SJSA1 (cell line): Measurements from ENCODE around the gene PRDM2. TPM values are rescaled to one million over a fixed set of nuclear protein-coding genes. Genes with fewer than 3 reads are reported as not detected.
A peak's percentile ranks its signal among the peaks of the same experiment; 100 is the strongest.

Experiments used
- DNase-seq, 2 experiments: peaks; one replicate each; pipeline ENCODE4 v3.0.0-alpha.2; 2015 to 2020; ENCODE audit warnings: low spot score in 2 of 2, low read depth in 1 of 2
- H3K27ac ChIP-seq: fragments of 250-450 bp; sonication (Bioruptor Pico); 2 replicates; pipeline ENCODE4 v1.5.1; 2020; ENCODE audit warnings: mild to moderate bottlenecking, moderate library complexity
- H3K27me3 ChIP-seq: fragments of 250-450 bp; sonication (Bioruptor Pico); replicated peaks from 2 replicates; pipeline ENCODE4 v1.5.1; 2020; ENCODE audit warnings: mild to moderate bottlenecking, moderate library complexity
- H3K36me3 ChIP-seq: fragments of 250-450 bp; sonication (Bioruptor Pico); 2 replicates; pipeline ENCODE4 v1.5.1; 2020; ENCODE audit warnings: mild to moderate bottlenecking
- H3K4me1 ChIP-seq: fragments of 250-450 bp; sonication (Bioruptor Pico); replicated peaks from 2 replicates; pipeline ENCODE4 v1.6.1; 2021; ENCODE audit warnings: mild to moderate bottlenecking
- H3K4me3 ChIP-seq: fragments of 250-450 bp; sonication (Bioruptor Pico); 2 replicates; pipeline ENCODE4 v1.5.1; 2020; ENCODE audit warnings: mild to moderate bottlenecking
- H3K9me3 ChIP-seq: fragments of 250-450 bp; sonication (Bioruptor Pico); replicated peaks from 2 replicates; pipeline ENCODE4 v1.5.1; 2020; ENCODE audit warnings: mild to moderate bottlenecking
- total RNA-seq: library from RNA; depleted of rRNA; stranded (reverse); fragments of >200 nt; shearing (Covaris generic); gene quantifications from 2 replicates; pipeline ENCODE4 v1.2.3, GENCODE V29; 2014

Gene PRDM2
- total RNA-seq, 1 experiment from 2014 or later = 13.9 TPM

DNA sequence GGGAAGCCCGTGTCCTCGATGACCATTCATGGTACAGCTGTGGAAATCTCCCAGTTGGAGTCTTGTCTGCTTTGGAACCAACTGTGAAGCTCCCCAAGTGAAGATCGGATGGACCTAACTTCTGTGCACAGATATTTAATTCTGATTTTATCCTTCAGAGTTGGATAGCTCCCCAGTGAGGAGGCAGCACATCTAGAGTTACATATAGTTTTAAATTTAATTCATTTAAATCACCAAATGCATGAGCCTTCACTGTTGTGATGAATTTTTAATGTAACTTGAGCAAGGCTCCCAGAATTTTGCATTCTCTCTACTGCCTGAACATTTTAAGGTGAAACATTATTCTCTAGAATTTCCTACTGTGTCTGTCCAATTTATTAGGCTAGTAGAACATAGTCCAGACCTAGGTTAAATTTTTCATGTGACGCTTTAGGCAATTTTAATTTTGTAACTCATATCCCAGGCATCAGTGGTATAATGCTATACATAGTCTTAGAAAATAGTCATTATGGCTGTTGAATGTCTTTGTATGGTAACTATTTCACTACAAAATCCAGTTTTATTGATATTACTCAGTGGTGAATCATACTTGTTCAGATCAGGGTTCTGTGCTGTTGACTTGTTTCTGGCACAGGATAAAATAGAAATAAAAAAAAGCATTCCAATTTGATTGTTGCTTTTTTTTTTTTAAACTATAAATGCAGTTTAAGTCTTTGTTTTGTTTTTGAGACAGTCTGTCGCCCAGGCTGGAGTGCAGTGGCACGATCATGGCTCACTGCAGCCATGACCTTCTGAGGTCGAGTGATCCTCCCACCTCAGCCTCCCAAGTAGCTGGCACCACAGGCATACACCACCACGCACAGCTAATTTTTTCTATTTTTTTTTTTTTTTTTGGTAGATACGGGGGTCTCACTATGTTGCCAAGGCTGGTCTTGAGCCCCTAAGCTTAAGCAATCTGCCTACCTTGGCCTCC is 66.9 kb downstream of the PRDM2 start:
- H3K4me1 ChIP-seq = peaks cover 50% of the 10 kb centered on the region
- H3K4me3 ChIP-seq = no peak overlapping the region
- H3K27me3 ChIP-seq = no peaks in the 10 kb centered on the region
- peaks cover 29% of the 10 kb centered on the region for H3K36me3 ChIP-seq
- no peaks in the 10 kb centered on the region for H3K9me3 ChIP-seq
- peak overlapping the region; percentile 82 for H3K27ac ChIP-seq
- DNase-seq = peak; percentile 56 to 70

- no peaks in the 10 kb centered on the region for H3K27me3 ChIP-seq
- peaks cover 42% of the 10 kb centered on the region for H3K36me3 ChIP-seq
- H3K9me3 ChIP-seq = no peaks in the 10 kb centered on the region
- no peak for DNase-seq
- H3K4me3 ChIP-seq = no peak overlapping the region
- H3K27ac ChIP-seq = no peak overlapping the region
- peaks cover 33% of the 10 kb centered on the region for H3K4me1 ChIP-seq
Observed at GRCh38 chr1:13769212-13769611, 69.2 kb downstream of the PRDM2 start.

DNA sequence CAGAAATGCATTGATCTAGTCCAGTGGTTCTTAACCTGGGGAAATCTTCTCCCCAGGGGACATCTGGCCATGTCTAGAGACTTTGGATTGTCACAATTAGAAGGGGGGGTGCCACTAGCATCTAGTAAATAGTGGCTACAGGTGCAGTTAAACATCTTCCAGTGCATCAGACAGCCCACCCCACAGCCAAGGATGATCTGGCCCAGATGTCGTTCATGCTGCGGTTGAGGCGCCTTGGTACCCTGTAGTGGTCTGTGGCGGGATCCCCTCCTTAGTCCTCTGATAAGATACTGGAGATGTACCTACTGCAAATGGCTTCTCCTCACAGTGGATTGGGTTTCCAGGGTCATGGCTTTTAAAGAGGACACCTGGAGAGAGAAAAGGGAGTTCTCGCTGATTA is 69.8 kb downstream of the PRDM2 start:
- Histone ChIP-seq H3K4me3 (no peak overlapping the region), H3K27me3 (no peaks in the 10 kb centered on the region), H3K4me1 (peaks cover 27% of the 10 kb centered on the region), H3K9me3 (no peaks in the 10 kb centered on the region), H3K36me3 (peaks cover 48% of the 10 kb centered on the region), H3K27ac (no peak overlapping the region)
- no peak for DNase-seq

- no peaks in the 10 kb centered on the region for H3K27me3 ChIP-seq
- H3K4me3 ChIP-seq = no peak overlapping the region
- no peak overlapping the region for H3K27ac ChIP-seq
- H3K36me3 ChIP-seq = peaks cover 58% of the 10 kb centered on the region
- peaks cover 18% of the 10 kb centered on the region for H3K4me1 ChIP-seq
- no peak for DNase-seq
- H3K9me3 ChIP-seq = no peaks in the 10 kb centered on the region
Observed at GRCh38 chr1:13770743-13771142, 70.8 kb downstream of the PRDM2 start.

- H3K36me3 ChIP-seq = peaks cover 68% of the 10 kb centered on the region
- no peak overlapping the region for H3K4me3 ChIP-seq
- no peaks in the 10 kb centered on the region for H3K9me3 ChIP-seq
- DNase-seq = no peak
- H3K4me1 ChIP-seq = peaks cover 8% of the 10 kb centered on the region
- no peaks in the 10 kb centered on the region for H3K27me3 ChIP-seq
- H3K27ac ChIP-seq = no peak overlapping the region
Observed at GRCh38 chr1:13771745-13772144, 71.8 kb downstream of the PRDM2 start.

DNA sequence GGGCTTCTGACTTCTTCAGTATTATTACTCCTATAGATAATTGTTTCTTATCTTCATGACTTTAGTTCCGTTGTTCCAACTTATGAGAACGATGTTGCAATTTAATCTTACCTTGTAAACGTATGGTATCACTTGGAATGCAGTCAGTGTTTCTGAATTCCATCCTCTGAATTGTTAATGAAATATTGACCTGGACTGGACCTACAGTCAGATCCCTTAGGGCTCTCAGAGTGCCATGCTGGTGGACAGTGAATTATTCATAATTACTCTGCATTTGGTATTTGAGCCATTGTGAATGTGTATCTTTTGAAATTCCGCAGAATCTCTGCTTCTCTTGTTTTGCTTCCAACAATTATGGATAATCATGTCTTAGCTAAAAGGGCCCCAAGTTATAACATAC is 72.3 kb downstream of the PRDM2 start:
- Histone ChIP-seq H3K4me3 (no peak overlapping the region), H3K4me1 (peaks cover 4% of the 10 kb centered on the region; the same call in 1 of the 2 replicates), H3K27ac (no peak overlapping the region), H3K36me3 (peaks cover 73% of the 10 kb centered on the region), H3K9me3 (no peaks in the 10 kb centered on the region), H3K27me3 (no peaks in the 10 kb centered on the region)
- no peak for DNase-seq

DNA sequence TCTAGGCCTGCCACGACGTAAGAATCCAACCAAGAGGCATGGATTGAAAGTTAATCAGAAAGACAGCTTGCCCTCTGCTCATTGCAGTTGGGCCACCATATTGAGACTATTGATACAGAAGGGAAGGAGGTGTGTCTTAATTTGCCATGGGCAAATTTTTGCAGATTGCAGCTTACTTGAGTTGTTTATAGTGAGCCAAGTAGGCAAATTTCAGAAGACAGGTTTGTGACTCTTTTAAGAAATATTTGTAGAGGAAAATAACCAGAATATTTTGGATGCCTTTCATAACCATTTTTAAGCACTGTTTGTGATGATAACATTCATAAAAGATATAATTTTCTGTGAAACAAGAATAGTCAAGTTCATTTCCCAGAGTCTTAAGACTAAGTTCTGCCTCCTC is 74.1 kb downstream of the PRDM2 start:
- Histone ChIP-seq H3K27ac (no peak overlapping the region), H3K9me3 (no peaks in the 10 kb centered on the region), H3K36me3 (peaks cover 77% of the 10 kb centered on the region), H3K4me1 (no peaks in the 10 kb centered on the region), H3K4me3 (no peak overlapping the region), H3K27me3 (no peaks in the 10 kb centered on the region)
- no peak for DNase-seq

DNA sequence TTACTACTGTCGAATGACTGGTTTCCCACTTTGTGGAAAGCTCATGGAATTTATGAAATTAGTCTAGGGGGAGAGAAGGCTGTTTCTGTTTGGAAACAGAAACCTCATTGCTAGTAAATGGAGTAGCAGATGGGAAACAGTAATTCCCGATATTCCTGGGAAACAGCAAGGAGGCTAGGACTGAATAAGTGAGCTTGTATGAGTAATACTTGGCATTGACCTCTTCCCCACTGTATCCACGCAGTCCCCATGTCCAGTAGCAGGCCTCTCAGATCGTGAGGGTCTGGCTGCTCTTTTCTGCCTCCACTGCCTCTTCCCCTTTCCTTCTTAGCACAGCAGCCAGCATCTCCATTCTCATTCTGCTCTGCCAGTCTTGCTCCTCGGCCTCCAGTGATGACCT is 75.5 kb downstream of the PRDM2 start:
- Histone ChIP-seq H3K36me3 (peaks cover 83% of the 10 kb centered on the region), H3K27me3 (no peaks in the 10 kb centered on the region), H3K4me1 (no peaks in the 10 kb centered on the region; the same call in 1 of the 2 replicates), H3K9me3 (no peaks in the 10 kb centered on the region), H3K27ac (no peak overlapping the region), H3K4me3 (no peak overlapping the region)
- no peak for DNase-seq

DNA sequence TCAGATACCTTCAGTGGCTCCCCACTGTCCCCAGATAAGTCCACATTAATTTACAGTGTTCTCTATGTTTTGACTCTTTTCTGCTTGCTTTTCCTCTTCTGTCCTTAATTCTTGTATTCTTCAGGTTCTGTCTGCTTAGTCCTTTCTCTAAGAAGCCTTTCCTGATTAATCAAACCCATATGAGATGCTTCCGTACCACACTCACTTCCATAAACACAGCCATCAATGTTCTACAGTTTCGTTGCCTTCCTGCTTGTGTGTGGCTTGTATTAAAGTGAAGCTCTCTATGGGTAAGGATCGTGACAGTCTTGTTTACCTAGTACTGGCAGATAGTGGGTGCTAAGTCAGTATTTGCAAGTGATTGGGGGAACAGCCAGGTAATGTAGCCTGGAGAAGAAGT is 75.9 kb downstream of the PRDM2 start:
- Histone ChIP-seq H3K9me3 (no peaks in the 10 kb centered on the region), H3K36me3 (peaks cover 83% of the 10 kb centered on the region), H3K27ac (no peak overlapping the region), H3K4me1 (peaks cover 2% of the 10 kb centered on the region), H3K4me3 (no peak overlapping the region), H3K27me3 (no peaks in the 10 kb centered on the region)
- no peak for DNase-seq

DNA sequence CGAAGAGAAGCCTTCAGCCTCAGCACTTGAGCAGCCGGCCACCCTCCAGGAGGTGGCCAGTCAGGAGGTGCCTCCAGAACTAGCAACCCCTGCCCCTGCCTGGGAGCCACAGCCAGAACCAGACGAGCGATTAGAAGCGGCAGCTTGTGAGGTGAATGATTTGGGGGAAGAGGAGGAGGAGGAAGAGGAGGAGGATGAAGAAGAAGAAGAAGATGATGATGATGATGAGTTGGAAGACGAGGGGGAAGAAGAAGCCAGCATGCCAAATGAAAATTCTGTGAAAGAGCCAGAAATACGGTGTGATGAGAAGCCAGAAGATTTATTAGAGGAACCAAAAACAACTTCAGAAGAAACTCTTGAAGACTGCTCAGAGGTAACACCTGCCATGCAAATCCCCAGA is 78.4 kb downstream of the PRDM2 start:
- no peaks in the 10 kb centered on the region for H3K9me3 ChIP-seq
- H3K4me1 ChIP-seq = peaks cover 18% of the 10 kb centered on the region
- DNase-seq = no peak
- no peak overlapping the region for H3K27ac ChIP-seq
- H3K36me3 ChIP-seq = peaks cover 96% of the 10 kb centered on the region
- H3K4me3 ChIP-seq = no peak overlapping the region
- no peaks in the 10 kb centered on the region for H3K27me3 ChIP-seq

- no peak for DNase-seq
- no peak overlapping the region for H3K4me3 ChIP-seq
- no peaks in the 10 kb centered on the region for H3K9me3 ChIP-seq
- no peak overlapping the region for H3K27ac ChIP-seq
- peaks cover 23% of the 10 kb centered on the region for H3K4me1 ChIP-seq
- H3K27me3 ChIP-seq = no peaks in the 10 kb centered on the region
- H3K36me3 ChIP-seq = peaks cover 96% of the 10 kb centered on the region
Observed at GRCh38 chr1:13779930-13780329, 79.9 kb downstream of the PRDM2 start.

DNA sequence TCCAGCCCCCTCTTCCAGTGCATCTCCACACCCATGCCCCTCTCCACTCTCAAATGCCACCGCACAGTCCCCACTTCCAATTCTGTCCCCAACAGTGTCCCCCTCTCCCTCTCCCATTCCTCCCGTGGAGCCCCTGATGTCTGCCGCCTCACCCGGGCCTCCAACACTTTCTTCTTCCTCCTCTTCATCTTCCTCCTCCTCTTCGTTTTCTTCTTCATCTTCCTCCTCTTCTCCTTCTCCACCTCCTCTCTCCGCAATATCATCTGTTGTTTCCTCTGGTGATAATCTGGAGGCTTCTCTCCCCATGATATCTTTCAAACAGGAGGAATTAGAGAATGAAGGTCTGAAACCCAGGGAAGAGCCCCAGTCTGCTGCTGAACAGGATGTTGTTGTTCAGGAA is 80.8 kb downstream of the PRDM2 start:
- H3K27me3 ChIP-seq = no peaks in the 10 kb centered on the region
- peaks cover 28% of the 10 kb centered on the region for H3K4me1 ChIP-seq
- DNase-seq = no peak
- H3K27ac ChIP-seq = no peak overlapping the region
- H3K9me3 ChIP-seq = no peaks in the 10 kb centered on the region
- no peak overlapping the region for H3K4me3 ChIP-seq
- peaks cover 92% of the 10 kb centered on the region for H3K36me3 ChIP-seq

DNA sequence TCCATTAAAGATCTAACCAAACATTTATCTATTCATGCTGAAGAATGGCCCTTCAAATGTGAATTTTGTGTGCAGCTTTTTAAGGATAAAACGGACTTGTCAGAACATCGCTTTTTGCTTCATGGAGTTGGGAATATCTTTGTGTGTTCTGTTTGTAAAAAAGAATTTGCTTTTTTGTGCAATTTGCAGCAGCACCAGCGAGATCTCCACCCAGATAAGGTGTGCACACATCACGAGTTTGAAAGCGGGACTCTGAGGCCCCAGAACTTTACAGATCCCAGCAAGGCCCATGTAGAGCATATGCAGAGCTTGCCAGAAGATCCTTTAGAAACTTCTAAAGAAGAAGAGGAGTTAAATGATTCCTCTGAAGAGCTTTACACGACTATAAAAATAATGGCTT is 81.2 kb downstream of the PRDM2 start:
- H3K4me1 ChIP-seq = peaks cover 28% of the 10 kb centered on the region
- no peak overlapping the region for H3K27ac ChIP-seq
- no peaks in the 10 kb centered on the region for H3K27me3 ChIP-seq
- no peaks in the 10 kb centered on the region for H3K9me3 ChIP-seq
- DNase-seq = no peak
- peaks cover 92% of the 10 kb centered on the region for H3K36me3 ChIP-seq
- H3K4me3 ChIP-seq = no peak overlapping the region

DNA sequence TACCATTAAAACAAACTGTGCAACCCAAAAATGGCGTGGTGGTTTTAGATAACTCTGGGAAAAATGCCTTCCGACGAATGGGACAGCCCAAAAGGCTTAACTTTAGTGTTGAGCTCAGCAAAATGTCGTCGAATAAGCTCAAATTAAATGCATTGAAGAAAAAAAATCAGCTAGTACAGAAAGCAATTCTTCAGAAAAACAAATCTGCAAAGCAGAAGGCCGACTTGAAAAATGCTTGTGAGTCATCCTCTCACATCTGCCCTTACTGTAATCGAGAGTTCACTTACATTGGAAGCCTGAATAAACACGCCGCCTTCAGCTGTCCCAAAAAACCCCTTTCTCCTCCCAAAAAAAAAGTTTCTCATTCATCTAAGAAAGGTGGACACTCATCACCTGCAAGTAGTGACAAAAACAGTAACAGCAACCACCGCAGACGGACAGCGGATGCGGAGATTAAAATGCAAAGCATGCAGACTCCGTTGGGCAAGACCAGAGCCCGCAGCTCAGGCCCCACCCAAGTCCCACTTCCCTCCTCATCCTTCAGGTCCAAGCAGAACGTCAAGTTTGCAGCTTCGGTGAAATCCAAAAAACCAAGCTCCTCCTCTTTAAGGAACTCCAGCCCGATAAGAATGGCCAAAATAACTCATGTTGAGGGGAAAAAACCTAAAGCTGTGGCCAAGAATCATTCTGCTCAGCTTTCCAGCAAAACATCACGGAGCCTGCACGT is 82.1 kb downstream of the PRDM2 start:
- Histone ChIP-seq H3K4me3 (no peak overlapping the region), H3K4me1 (peaks cover 28% of the 10 kb centered on the region), H3K27ac (no peak overlapping the region), H3K27me3 (no peaks in the 10 kb centered on the region), H3K9me3 (no peaks in the 10 kb centered on the region), H3K36me3 (peaks cover 92% of the 10 kb centered on the region)
- peak in 1 of 2 experiments; percentile 37 for DNase-seq
